A549 (cell line): ENCODE results near the gene LIG1.

Experiments used
- CEBPB ChIP-seq, 2 experiments: fragments of >200 bp in 1 of 2; sonication (Bioruptor Twin) in 1 of 2; formaldehyde crosslinking in 1 of 2; IDR thresholded peaks; 2 replicates each; pipeline ENCODE4 v1.6.1; 2012 to 2016
- CTCF ChIP-seq: fragments of >200 bp; sonication (Bioruptor Twin); formaldehyde crosslinking; IDR thresholded peaks from 3 replicates; pipeline ENCODE4 v1.5.1; 2016
- EP300 ChIP-seq, 2 experiments: fragments of >200 bp; sonication (Bioruptor Twin); formaldehyde crosslinking; IDR thresholded peaks; 2 replicates in 1 of 2; 3 replicates in 1 of 2; pipeline ENCODE4 v1.6.1; 2016 to 2017
- FOSL2 ChIP-seq, 2 experiments: fragments of 450-650 bp in 1 of 2; fragments of >200 bp in 1 of 2; sonication (Bioruptor Twin) in 1 of 2; formaldehyde crosslinking; IDR thresholded peaks; 2 replicates each; pipeline versions ENCODE4 v1.5.0 to v1.6.1; 2016 to 2020; ENCODE audit warnings: mild to moderate bottlenecking in 1 of 2, moderate library complexity in 1 of 2
- HOXA7 ChIP-seq: fragments of 250-450 bp; sonication (Bioruptor Pico); IDR thresholded peaks from 2 replicates; pipeline ENCODE4 v1.5.0; 2020; ENCODE audit warnings: mild to moderate bottlenecking, moderate library complexity
- MAX ChIP-seq: IDR thresholded peaks from 2 replicates; pipeline ENCODE4 v1.6.1; 2012

- TF ChIP-seq CEBPB (IDR thresholded peaks at IDR 0.05) = no peak
- TF ChIP-seq CTCF = no peak
- no peak for TF ChIP-seq MAX
- TF ChIP-seq HOXA7 = no peak
- TF ChIP-seq FOSL2 (IDR thresholded peaks at IDR 0.05) = no peak
- no peak for TF ChIP-seq FOSL2 (CRISPR knock-in tag; IDR thresholded peaks at IDR 0.05)
- no peak for TF ChIP-seq EP300 (IDR thresholded peaks at IDR 0.05)
These were observed 31.1 kb downstream of the LIG1 start for GRCh38 chr19:48139053-48139452.
